GM12874 (cell line): ENCODE measurements around the gene ACAP1.

ENCODE experiments used
- TF ChIP-seq, protein P1 (sequence below): IDR thresholded peaks from 2 replicates; pipeline ENCODE4 v1.5.1; 2011; ENCODE audit warnings: low read depth, mild to moderate bottlenecking, control low read depth, low read length, moderate library complexity; ENCODE audit not compliant: insufficient read depth

ACAP1 gene

GRCh38 chr17:7336240-7337175 lies at the start of gene ACAP1:
Gene ACAP1, plus strand, starts transcription at chr17:7336529. Its CDS starts 206 bp downstream, at chr17:7336735.
- TF ChIP-seq, protein P1, sequence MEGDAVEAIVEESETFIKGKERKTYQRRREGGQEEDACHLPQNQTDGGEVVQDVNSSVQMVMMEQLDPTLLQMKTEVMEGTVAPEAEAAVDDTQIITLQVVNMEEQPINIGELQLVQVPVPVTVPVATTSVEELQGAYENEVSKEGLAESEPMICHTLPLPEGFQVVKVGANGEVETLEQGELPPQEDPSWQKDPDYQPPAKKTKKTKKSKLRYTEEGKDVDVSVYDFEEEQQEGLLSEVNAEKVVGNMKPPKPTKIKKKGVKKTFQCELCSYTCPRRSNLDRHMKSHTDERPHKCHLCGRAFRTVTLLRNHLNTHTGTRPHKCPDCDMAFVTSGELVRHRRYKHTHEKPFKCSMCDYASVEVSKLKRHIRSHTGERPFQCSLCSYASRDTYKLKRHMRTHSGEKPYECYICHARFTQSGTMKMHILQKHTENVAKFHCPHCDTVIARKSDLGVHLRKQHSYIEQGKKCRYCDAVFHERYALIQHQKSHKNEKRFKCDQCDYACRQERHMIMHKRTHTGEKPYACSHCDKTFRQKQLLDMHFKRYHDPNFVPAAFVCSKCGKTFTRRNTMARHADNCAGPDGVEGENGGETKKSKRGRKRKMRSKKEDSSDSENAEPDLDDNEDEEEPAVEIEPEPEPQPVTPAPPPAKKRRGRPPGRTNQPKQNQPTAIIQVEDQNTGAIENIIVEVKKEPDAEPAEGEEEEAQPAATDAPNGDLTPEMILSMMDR: no peak

GRCh38 chr17:7289256-7290032 lies 46.9 kb upstream of the ACAP1 start:
- TF ChIP-seq, protein P1: no peak

- TF ChIP-seq, protein P1: no peak
Observed at GRCh38 chr17:7290166-7290565, 46.2 kb upstream of the ACAP1 start.

- TF ChIP-seq, protein P1: no peak
Observed at GRCh38 chr17:7290685-7291084, 45.6 kb upstream of the ACAP1 start.

GRCh38 chr17:7292194-7292593 lies 44.1 kb upstream of the ACAP1 start:
- TF ChIP-seq, protein P1: no peak

DNA sequence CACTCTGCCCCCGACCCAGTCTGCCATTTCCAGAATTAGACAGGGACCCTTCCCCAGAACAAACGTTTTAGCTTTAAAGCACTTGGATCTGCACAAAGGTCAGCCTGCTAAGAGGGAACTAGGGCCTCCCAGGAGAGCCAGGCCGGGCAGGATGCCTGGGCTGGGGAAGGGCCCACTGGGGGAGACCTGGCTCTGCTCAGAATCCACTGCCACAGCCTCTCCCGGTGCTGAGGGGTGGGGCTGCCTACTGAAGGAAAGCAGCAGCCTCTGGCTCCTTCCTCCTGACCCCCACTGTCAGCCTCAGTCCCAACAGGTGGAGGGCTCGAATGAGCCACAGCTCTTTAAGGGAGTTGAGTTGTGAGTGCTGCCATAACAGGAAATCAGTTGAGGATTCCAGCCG lies 43.6 kb upstream of the ACAP1 start:
- TF ChIP-seq, protein P1: no peak

DNA sequence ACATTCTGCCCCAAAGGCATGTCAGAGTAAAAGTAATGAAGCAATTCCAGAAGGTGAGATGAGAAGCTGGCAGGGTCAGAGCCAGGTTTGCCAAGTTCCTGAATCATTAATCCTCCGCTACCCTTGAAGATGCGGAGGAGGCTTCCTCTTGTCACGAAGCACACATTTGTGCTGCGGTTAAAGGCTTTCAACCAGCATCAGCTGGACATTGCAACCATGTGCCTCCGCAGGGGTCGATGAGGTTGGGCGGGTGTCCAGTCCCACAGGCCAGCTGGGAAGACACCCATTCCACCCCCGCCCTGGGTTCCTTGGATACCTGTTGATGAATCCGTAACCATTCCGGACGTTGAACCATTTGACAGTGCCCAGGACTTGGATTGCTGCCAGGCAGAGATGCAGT lies 43.2 kb upstream of the ACAP1 start:
- TF ChIP-seq, protein P1: no peak
